ENCODE data around the gene NCS1.

The NCS1 gene

GRCh38 chr9:130222833-130223232, 50.6 kb downstream of the NCS1 start:
- CTCF ChIA-PET: interaction anchor here (0.6 to 0.7 kb wide), 2 partner anchors 20 to 679 kb away, joined by 3 to 6 read pairs; no protein-coding TSS in a partner anchor
- POLR2A ChIA-PET: no interaction called here
- Histone ChIP-seq H3K4me1 (ENCODE audit: control insufficient read depth, insufficient read depth, low read length) (no peaks in the 10 kb centered on the region), H3K9me3 (ENCODE audit: control insufficient read depth, insufficient read depth, low read depth, low read length) (no peaks in the 10 kb centered on the region), H3K27ac (ENCODE audit: extremely low read depth, low read depth, low read length) (no peak overlapping the region), H3K4me3 (ENCODE audit: low read depth, low read length) (no peak overlapping the region), H3K36me3 (ENCODE audit: control insufficient read depth in 2 of 2, insufficient read depth in 1 of 2, low read length in 2 of 2) (peaks cover 0 to 32% of the 10 kb centered on the region in 2 experiments; a peak in 2 of 3 replicates)
- TF ChIP-seq ZNF404 (tag by site-specific recombination; IDR thresholded peaks at IDR 0.05) (no peak), REST (tag by site-specific recombination; IDR thresholded peaks at IDR 0.05) (no peak), PRDM6 (tag by site-specific recombination; IDR thresholded peaks at IDR 0.05) (no peak), ZNF585B (tag by site-specific recombination; IDR thresholded peaks at IDR 0.05) (no peak)

- Histone ChIP-seq H3K27ac (ENCODE audit: extremely low read depth, low read depth, low read length) (no peak overlapping the region), H3K4me1 (ENCODE audit: control insufficient read depth, insufficient read depth, low read length) (no peaks in the 10 kb centered on the region), H3K4me3 (ENCODE audit: low read depth, low read length) (no peak overlapping the region), H3K9me3 (ENCODE audit: control insufficient read depth, insufficient read depth, low read depth, low read length) (no peaks in the 10 kb centered on the region), H3K36me3 (ENCODE audit: control insufficient read depth in 2 of 2, insufficient read depth in 1 of 2, low read length in 2 of 2) (peaks cover 4 to 35% of the 10 kb centered on the region in 2 experiments; a peak in 2 of 3 replicates)
- ChIA-PET CTCF (interaction anchor here (0.6 to 1.2 kb wide), 4 partner anchors 11 to 118 kb away, joined by 3 to 6 read pairs (median 4); no protein-coding TSS in a partner anchor), POLR2A (no interaction called here)
- no peak for TF ChIP-seq ZNF645 (tag by site-specific recombination; IDR thresholded peaks at IDR 0.05)
- TF ChIP-seq SP3 (tag by site-specific recombination; IDR thresholded peaks at IDR 0.05): no peak
- no peak for TF ChIP-seq ZSCAN23 (tag by site-specific recombination; IDR thresholded peaks at IDR 0.05)
- TF ChIP-seq MYNN (tag by site-specific recombination; IDR thresholded peaks at IDR 0.05; ENCODE audit: borderline replicate concordance): no peak
- no peak for TF ChIP-seq ZNF202 (tag by site-specific recombination; IDR thresholded peaks at IDR 0.05; ENCODE audit: borderline replicate concordance)
- TF ChIP-seq ZNF585B (tag by site-specific recombination; IDR thresholded peaks at IDR 0.05): no peak
- TF ChIP-seq ZNF16 (tag by site-specific recombination; IDR thresholded peaks at IDR 0.05; ENCODE audit: low read depth): no peak
- no peak for TF ChIP-seq PRDM2 (tag by site-specific recombination; IDR thresholded peaks at IDR 0.05; ENCODE audit: borderline replicate concordance)
Measured at GRCh38 chr9:130225071-130225470, 52.9 kb downstream of the NCS1 start.
